HuH-7.5 (cell line): Measurements from ENCODE around the gene TRAPPC3.
"Not testable (repeated sequence)": the region's sequence is repeated elsewhere in the genome, so short reads cannot be mapped to it uniquely, and the experiment has no call there.

Source experiments
- DNase-seq: peaks from one replicate; pipeline ENCODE4 v3.0.0; 2011; ENCODE audit warnings: low spot score

The TRAPPC3 gene

GRCh38 chr1:36166136-36166535 is 16.9 kb upstream of the TRAPPC3 start:
- no peak for DNase-seq

GRCh38 chr1:36165145-36165544 is 15.9 kb upstream of the TRAPPC3 start:
- no peak for DNase-seq

- DNase-seq, result no peak
Measured at GRCh38 chr1:36164361-36164760, 15.1 kb upstream of the TRAPPC3 start.

GRCh38 chr1:36163426-36163825 is 14.1 kb upstream of the TRAPPC3 start:
- no peak for DNase-seq

GRCh38 chr1:36162680-36163239 is 13.5 kb upstream of the TRAPPC3 start:
- DNase-seq, result no peak

GRCh38 chr1:36161641-36162531 is 12.6 kb upstream of the TRAPPC3 start:
- no peak for DNase-seq

- DNase-seq, result no peak
Measured at GRCh38 chr1:36160949-36161485, 11.7 kb upstream of the TRAPPC3 start.

GRCh38 chr1:36160388-36160948 is 11.2 kb upstream of the TRAPPC3 start:
- no peak for DNase-seq

GRCh38 chr1:36159614-36160387 is 10.5 kb upstream of the TRAPPC3 start:
- no peak for DNase-seq

- DNase-seq, result not testable (repeated sequence)
Measured at GRCh38 chr1:36158827-36159252, 9.6 kb upstream of the TRAPPC3 start.

- no peak for DNase-seq
Measured at GRCh38 chr1:36157973-36158826, 8.9 kb upstream of the TRAPPC3 start.

- no peak for DNase-seq
Measured at GRCh38 chr1:36157115-36157903, 8.0 kb upstream of the TRAPPC3 start.

GRCh38 chr1:36156329-36157114 is 7.2 kb upstream of the TRAPPC3 start:
- peak; percentile 71 for DNase-seq

- peak; percentile 77 for DNase-seq
Measured at GRCh38 chr1:36155408-36156328, 6.4 kb upstream of the TRAPPC3 start, which contains the start of gene MAP7D1. MAP7D1 (plus strand) TSS chr1:36156160; CDS start chr1:36156418, 258 bp downstream.

GRCh38 chr1:36154765-36155407 is 5.6 kb upstream of the TRAPPC3 start:
- DNase-seq, result no peak

GRCh38 chr1:36154335-36154734 is 5.0 kb upstream of the TRAPPC3 start:
- no peak for DNase-seq

- DNase-seq, result no peak
Measured at GRCh38 chr1:36153476-36153875, 4.2 kb upstream of the TRAPPC3 start.

GRCh38 chr1:36151845-36152203 is 2.5 kb upstream of the TRAPPC3 start:
- no peak for DNase-seq
